ENCODE data around the gene KLRC1. TPM values are rescaled to one million over a fixed set of nuclear protein-coding genes. Genes with fewer than 3 reads are reported as not detected.

KLRC1 gene
- total and polyA plus RNA-seq, 4 donors, result 0.10 to 1.5 (median 1.3) TPM

DNA sequence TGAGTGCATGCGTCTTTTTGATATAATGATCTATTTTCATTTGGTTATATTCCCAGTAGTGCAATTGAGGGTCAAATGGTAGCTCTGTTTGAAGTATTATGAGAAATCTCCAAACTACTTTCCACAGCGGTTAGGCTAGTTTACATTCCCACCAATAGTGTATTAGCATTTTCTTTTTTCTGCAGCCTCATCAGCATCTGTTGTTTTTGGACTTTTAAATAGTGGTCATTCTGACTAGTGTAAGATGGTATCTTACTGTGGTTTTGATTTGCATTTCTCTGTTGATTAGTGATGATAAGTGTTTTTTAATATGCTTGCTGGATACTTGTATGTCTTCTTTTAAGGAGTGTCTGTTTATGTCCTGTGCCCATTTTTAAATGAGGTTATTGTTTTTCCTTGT, 3.7 kb upstream of the KLRC1 start:
- no peak for TF ChIP-seq JUND (IDR thresholded peaks at IDR 0.05)
- TF ChIP-seq GABPA (IDR thresholded peaks at IDR 0.05 in 1 of 2, conservative IDR thresholded peaks at IDR 0.05 in 1 of 2), result no peak
- no peak for TF ChIP-seq TAF1 (conservative IDR thresholded peaks at IDR 0.05)
- TF ChIP-seq, protein P1, sequence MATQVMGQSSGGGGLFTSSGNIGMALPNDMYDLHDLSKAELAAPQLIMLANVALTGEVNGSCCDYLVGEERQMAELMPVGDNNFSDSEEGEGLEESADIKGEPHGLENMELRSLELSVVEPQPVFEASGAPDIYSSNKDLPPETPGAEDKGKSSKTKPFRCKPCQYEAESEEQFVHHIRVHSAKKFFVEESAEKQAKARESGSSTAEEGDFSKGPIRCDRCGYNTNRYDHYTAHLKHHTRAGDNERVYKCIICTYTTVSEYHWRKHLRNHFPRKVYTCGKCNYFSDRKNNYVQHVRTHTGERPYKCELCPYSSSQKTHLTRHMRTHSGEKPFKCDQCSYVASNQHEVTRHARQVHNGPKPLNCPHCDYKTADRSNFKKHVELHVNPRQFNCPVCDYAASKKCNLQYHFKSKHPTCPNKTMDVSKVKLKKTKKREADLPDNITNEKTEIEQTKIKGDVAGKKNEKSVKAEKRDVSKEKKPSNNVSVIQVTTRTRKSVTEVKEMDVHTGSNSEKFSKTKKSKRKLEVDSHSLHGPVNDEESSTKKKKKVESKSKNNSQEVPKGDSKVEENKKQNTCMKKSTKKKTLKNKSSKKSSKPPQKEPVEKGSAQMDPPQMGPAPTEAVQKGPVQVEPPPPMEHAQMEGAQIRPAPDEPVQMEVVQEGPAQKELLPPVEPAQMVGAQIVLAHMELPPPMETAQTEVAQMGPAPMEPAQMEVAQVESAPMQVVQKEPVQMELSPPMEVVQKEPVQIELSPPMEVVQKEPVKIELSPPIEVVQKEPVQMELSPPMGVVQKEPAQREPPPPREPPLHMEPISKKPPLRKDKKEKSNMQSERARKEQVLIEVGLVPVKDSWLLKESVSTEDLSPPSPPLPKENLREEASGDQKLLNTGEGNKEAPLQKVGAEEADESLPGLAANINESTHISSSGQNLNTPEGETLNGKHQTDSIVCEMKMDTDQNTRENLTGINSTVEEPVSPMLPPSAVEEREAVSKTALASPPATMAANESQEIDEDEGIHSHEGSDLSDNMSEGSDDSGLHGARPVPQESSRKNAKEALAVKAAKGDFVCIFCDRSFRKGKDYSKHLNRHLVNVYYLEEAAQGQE (IDR thresholded peaks at IDR 0.05), result no peak
- H3K4me1 ChIP-seq (ENCODE audit: control insufficient read depth in 4 of 4, insufficient read depth in 4 of 4, low read length in 3 of 4), result no peaks in the 10 kb centered on the region
- H3K27ac ChIP-seq (ENCODE audit: low read depth in 1 of 2, low read length in 2 of 2), result no peak overlapping the region
- WGBS, result 89% methylated on average over 2 of the region's 2 CpGs
- no peaks in the 10 kb centered on the region for H3K36me3 ChIP-seq (ENCODE audit: control insufficient read depth in 4 of 4, insufficient read depth in 3 of 4, low read depth in 1 of 4, low read length in 3 of 4)
- peaks cover 0 to 4% (median 2%) of the 10 kb centered on the region in 4 donors for H3K9me3 ChIP-seq (ENCODE audit: control insufficient read depth in 4 of 4, low read length in 3 of 4)
- DNase-seq (ENCODE audit: low spot score), result no peak
- H3K9ac ChIP-seq (ENCODE audit: low read depth in 1 of 2, low read length in 2 of 2), result no peak overlapping the region
- no peak overlapping the region for H3K4me3 ChIP-seq (ENCODE audit: low read depth in 1 of 3, low read length in 3 of 3)
- peaks cover 0 to 8% (median 0%) of the 10 kb centered on the region in 4 donors for H3K27me3 ChIP-seq (ENCODE audit: control insufficient read depth in 4 of 4, insufficient read depth in 4 of 4, low read length in 3 of 4)

DNA sequence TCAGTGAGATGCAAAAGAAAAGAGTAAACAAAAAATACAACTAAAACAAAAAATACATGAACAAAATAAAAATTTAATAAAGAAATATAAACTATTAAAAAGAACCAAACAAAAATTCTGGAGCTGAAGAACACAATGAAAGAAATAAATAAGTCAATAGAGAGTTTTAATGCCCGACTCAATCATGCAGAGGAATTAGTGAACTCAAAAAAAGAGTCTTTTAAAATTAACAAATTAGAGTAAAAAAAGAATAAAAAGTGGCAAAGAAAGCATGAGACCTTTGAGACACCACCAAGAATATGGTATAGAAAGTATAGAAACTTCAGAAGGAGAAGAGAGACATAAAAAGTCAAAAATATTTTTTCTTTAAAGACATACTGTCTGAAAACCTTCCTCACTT, 2.6 kb upstream of the KLRC1 start:
- WGBS, result 81% methylated on average over 1 of the region's 1 CpG

DNA sequence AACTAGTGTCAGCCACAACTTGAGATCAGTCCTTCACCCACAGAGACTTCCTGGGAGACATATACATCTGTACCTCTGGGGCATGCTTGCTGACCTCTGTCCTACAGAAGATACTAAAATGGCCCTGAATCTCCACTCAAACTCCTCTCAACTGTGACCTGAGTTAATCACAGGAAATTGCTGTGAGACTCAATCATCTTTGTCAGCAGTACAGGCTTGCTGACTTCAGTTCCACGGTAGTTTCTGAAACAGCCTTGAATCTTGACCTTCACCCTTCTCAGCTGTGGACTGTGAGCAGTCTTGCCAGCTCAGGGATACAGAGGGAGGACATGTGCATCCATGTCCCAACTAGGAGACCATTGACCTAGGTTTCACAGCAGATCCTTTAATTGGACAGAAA, 1.4 kb upstream of the KLRC1 start:
- no peak for DNase-seq (ENCODE audit: low spot score)
- H3K4me3 ChIP-seq (ENCODE audit: low read depth in 1 of 3, low read length in 3 of 3), result no peak overlapping the region
- no peak overlapping the region for H3K9ac ChIP-seq (ENCODE audit: low read depth in 1 of 2, low read length in 2 of 2)
- 51% methylated on average over 1 of the region's 1 CpG for WGBS
- no peak overlapping the region for H3K27ac ChIP-seq (ENCODE audit: low read depth in 1 of 2, low read length in 2 of 2)
- H3K27me3 ChIP-seq (ENCODE audit: control insufficient read depth in 4 of 4, insufficient read depth in 4 of 4, low read length in 3 of 4), result peaks cover 0 to 5% (median 0%) of the 10 kb centered on the region in 4 donors
- H3K9me3 ChIP-seq (ENCODE audit: control insufficient read depth in 4 of 4, low read length in 3 of 4), result peaks cover 0 to 4% (median 2%) of the 10 kb centered on the region in 4 donors
- no peaks in the 10 kb centered on the region for H3K4me1 ChIP-seq (ENCODE audit: control insufficient read depth in 4 of 4, insufficient read depth in 4 of 4, low read length in 3 of 4)
- no peaks in the 10 kb centered on the region for H3K36me3 ChIP-seq (ENCODE audit: control insufficient read depth in 4 of 4, insufficient read depth in 3 of 4, low read depth in 1 of 4, low read length in 3 of 4)
- TF ChIP-seq, protein P1 (IDR thresholded peaks at IDR 0.05), result no peak
- TF ChIP-seq, protein P2, sequence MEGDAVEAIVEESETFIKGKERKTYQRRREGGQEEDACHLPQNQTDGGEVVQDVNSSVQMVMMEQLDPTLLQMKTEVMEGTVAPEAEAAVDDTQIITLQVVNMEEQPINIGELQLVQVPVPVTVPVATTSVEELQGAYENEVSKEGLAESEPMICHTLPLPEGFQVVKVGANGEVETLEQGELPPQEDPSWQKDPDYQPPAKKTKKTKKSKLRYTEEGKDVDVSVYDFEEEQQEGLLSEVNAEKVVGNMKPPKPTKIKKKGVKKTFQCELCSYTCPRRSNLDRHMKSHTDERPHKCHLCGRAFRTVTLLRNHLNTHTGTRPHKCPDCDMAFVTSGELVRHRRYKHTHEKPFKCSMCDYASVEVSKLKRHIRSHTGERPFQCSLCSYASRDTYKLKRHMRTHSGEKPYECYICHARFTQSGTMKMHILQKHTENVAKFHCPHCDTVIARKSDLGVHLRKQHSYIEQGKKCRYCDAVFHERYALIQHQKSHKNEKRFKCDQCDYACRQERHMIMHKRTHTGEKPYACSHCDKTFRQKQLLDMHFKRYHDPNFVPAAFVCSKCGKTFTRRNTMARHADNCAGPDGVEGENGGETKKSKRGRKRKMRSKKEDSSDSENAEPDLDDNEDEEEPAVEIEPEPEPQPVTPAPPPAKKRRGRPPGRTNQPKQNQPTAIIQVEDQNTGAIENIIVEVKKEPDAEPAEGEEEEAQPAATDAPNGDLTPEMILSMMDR (IDR thresholded peaks at IDR 0.05; ENCODE audit: low read depth, low read length, missing input control), result no peak
- TF ChIP-seq FOXA1 (IDR thresholded peaks at IDR 0.05) (no peak), YY1 (IDR thresholded peaks at IDR 0.05) (no peak), FOXA2 (IDR thresholded peaks at IDR 0.05) (no peak), SP1 (IDR thresholded peaks at IDR 0.05) (no peak), HNF4G (IDR thresholded peaks at IDR 0.05) (no peak), HNF4A (conservative IDR thresholded peaks at IDR 0.05) (no peak), JUND (IDR thresholded peaks at IDR 0.05) (no peak)
- TF ChIP-seq, protein P3, sequence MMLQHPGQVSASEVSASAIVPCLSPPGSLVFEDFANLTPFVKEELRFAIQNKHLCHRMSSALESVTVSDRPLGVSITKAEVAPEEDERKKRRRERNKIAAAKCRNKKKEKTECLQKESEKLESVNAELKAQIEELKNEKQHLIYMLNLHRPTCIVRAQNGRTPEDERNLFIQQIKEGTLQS (IDR thresholded peaks at IDR 0.05), result no peak

More for the DNA sequence above, 2.6 kb upstream of the KLRC1 start:
- H3K4me3 ChIP-seq (ENCODE audit: low read depth in 1 of 3, low read length in 3 of 3), result no peak overlapping the region
- H3K27ac ChIP-seq (ENCODE audit: low read depth in 1 of 2, low read length in 2 of 2), result no peak overlapping the region
- no peak for DNase-seq (ENCODE audit: low spot score)
- H3K36me3 ChIP-seq (ENCODE audit: control insufficient read depth in 4 of 4, insufficient read depth in 3 of 4, low read depth in 1 of 4, low read length in 3 of 4), result no peaks in the 10 kb centered on the region
- no peak overlapping the region for H3K9ac ChIP-seq (ENCODE audit: low read depth in 1 of 2, low read length in 2 of 2)
- peaks cover 0 to 4% (median 2%) of the 10 kb centered on the region in 4 donors for H3K9me3 ChIP-seq (ENCODE audit: control insufficient read depth in 4 of 4, low read length in 3 of 4)
- TF ChIP-seq HNF4A (conservative IDR thresholded peaks at IDR 0.05) (no peak), FOXA2 (IDR thresholded peaks at IDR 0.05) (no peak), JUND (IDR thresholded peaks at IDR 0.05) (no peak), NR2F2 (IDR thresholded peaks at IDR 0.05) (no peak), EGR1 (IDR thresholded peaks at IDR 0.05; ENCODE audit: low read depth in 2 of 2) (no peak), FOXA1 (IDR thresholded peaks at IDR 0.05) (no peak), RAD21 (IDR thresholded peaks at IDR 0.05) (no peak), HNF4G (IDR thresholded peaks at IDR 0.05) (no peak)
- TF ChIP-seq, protein P4, sequence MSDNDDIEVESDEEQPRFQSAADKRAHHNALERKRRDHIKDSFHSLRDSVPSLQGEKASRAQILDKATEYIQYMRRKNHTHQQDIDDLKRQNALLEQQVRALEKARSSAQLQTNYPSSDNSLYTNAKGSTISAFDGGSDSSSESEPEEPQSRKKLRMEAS (IDR thresholded peaks at IDR 0.05), result no peak
- TF ChIP-seq, protein P5, sequence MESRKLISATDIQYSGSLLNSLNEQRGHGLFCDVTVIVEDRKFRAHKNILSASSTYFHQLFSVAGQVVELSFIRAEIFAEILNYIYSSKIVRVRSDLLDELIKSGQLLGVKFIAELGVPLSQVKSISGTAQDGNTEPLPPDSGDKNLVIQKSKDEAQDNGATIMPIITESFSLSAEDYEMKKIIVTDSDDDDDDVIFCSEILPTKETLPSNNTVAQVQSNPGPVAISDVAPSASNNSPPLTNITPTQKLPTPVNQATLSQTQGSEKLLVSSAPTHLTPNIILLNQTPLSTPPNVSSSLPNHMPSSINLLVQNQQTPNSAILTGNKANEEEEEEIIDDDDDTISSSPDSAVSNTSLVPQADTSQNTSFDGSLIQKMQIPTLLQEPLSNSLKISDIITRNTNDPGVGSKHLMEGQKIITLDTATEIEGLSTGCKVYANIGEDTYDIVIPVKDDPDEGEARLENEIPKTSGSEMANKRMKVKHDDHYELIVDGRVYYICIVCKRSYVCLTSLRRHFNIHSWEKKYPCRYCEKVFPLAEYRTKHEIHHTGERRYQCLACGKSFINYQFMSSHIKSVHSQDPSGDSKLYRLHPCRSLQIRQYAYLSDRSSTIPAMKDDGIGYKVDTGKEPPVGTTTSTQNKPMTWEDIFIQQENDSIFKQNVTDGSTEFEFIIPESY (IDR thresholded peaks at IDR 0.05), result no peak
- H3K4me1 ChIP-seq (ENCODE audit: control insufficient read depth in 4 of 4, insufficient read depth in 4 of 4, low read length in 3 of 4), result no peaks in the 10 kb centered on the region
- peaks cover 0 to 7% (median 0%) of the 10 kb centered on the region in 4 donors for H3K27me3 ChIP-seq (ENCODE audit: control insufficient read depth in 4 of 4, insufficient read depth in 4 of 4, low read length in 3 of 4)

All from liver (tissue), 9 donors.